Large intestine (tissue), 3 donors: ENCODE results near the gene C7orf57. TPM values are rescaled to one million over a fixed set of nuclear protein-coding genes. Genes with fewer than 3 reads are reported as not detected.

Experiments
- DNase-seq, 2 donors: peaks; one replicate each; pipeline versions ENCODE4 v3.0.0 to v3.0.0-alpha.2; 2013
- H3K27ac ChIP-seq: one replicate; pipeline ENCODE4 v1.5.1; 2013; ENCODE audit warnings: low read length
- H3K27me3 ChIP-seq: 2 replicates; pipeline ENCODE4 v1.6.1; 2013; ENCODE audit warnings: low read length; ENCODE audit not compliant: control insufficient read depth, insufficient read depth
- H3K36me3 ChIP-seq: 2 replicates; pipeline ENCODE4 v1.6.1; 2013; ENCODE audit warnings: low read length; ENCODE audit not compliant: control insufficient read depth, insufficient read depth
- H3K4me1 ChIP-seq: one replicate; pipeline ENCODE4 v1.6.1; 2013; ENCODE audit warnings: low read length; ENCODE audit not compliant: control insufficient read depth, insufficient read depth
- H3K4me3 ChIP-seq: one replicate; pipeline ENCODE4 v1.5.1; 2013; ENCODE audit warnings: low read length
- H3K9me3 ChIP-seq: one replicate; pipeline ENCODE4 v1.6.1; 2013; ENCODE audit warnings: mild to moderate bottlenecking, low read depth, low read length, moderate library complexity; ENCODE audit not compliant: control insufficient read depth
- WGBS: methylation state at CpG from one replicate; pipeline ENCODE4 v1.1.5; 2013; ENCODE audit warnings: low lambda C conversion rate; ENCODE audit not compliant: insufficient coverage; 5-methylcytosine and 5-hydroxymethylcytosine counted together
- polyA plus RNA-seq: library from polyadenylated mRNA; unstranded; fragments of 120-200 nt; gene quantifications from one replicate; pipeline ENCODE4 v1.2.1, GENCODE V29; 2013

The C7orf57 gene
- polyA plus RNA-seq, 1 donor, result 0.28 TPM

DNA sequence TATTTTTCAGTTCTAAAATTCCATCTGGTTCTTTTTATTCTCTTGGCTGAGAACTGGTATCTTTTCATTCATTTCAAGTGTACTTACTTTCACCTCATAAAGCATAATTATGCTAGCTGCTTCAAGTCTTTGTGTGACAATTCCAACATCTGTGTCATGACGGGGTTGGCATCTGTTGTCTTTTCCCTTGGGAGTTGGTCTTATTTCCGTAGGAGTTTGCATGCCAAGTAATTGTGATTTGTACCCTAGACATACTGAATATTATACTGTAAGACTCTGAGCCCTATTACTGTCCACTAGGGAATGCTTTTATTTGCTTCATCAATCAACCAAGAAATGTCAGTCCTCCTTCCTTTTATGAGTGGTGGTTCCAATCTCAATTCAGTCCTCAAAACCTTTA is 31.3 kb upstream of the C7orf57 start:
- DNase-seq, result no peak
- Histone ChIP-seq H3K27me3 (no peaks in the 10 kb centered on the region), H3K27ac (no peak overlapping the region), H3K36me3 (no peaks in the 10 kb centered on the region), H3K4me1 (no peaks in the 10 kb centered on the region), H3K9me3 (no peaks in the 10 kb centered on the region), H3K4me3 (no peak overlapping the region)
- no CpG with 5 or more reads among the region's 2 CpGs for WGBS

DNA sequence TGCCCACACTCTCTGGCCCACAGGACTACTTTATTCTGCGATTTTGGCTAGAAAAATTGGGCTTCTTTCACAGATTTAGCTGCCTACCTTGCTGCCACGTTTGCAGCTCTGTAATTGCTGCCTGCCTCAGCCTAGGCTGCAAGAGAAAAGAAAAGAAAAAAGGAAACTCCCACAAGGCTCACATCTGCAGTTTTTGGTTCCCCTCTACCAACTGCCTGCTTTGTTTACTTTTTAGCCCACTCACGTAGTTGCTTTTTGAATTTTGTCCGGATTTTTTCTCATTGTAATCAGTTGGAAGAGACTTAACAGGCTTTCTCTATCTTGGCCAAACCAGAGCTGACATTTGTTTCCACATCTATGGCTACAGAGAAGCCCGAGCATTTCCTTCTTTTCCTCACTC is 30.7 kb upstream of the C7orf57 start:
- Histone ChIP-seq H3K4me1 (no peaks in the 10 kb centered on the region), H3K9me3 (no peaks in the 10 kb centered on the region), H3K27ac (no peak overlapping the region), H3K36me3 (no peaks in the 10 kb centered on the region), H3K4me3 (no peak overlapping the region), H3K27me3 (no peaks in the 10 kb centered on the region)
- DNase-seq, result no peak
- 30% methylated on average over 2 of the region's 5 CpGs for WGBS

DNA sequence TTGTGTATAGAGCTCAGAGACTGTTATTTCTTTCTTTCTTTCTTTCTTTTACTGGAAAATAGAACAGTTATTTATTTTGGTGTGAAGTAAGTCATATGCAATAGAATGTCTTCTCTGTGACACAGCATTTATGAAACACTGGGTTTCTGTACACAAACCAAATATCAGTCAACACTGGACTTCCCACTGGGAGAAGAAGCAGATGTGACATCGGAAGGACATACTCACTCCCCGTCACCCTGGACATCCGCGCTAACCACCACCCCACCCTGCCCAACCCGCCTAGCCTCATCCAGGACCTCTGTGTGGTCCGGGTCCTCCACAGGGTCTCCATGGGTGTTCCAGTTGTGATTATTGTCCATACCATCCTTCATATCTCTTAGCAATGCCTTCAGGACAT is 28.5 kb upstream of the C7orf57 start:
- H3K27me3 ChIP-seq, result peaks cover 3% of the 10 kb centered on the region
- H3K4me1 ChIP-seq, result no peaks in the 10 kb centered on the region
- no peaks in the 10 kb centered on the region for H3K36me3 ChIP-seq
- no peaks in the 10 kb centered on the region for H3K9me3 ChIP-seq
- no CpG with 5 or more reads among the region's 6 CpGs for WGBS
- no peak overlapping the region for H3K27ac ChIP-seq
- DNase-seq, result no peak
- H3K4me3 ChIP-seq, result no peak overlapping the region

DNA sequence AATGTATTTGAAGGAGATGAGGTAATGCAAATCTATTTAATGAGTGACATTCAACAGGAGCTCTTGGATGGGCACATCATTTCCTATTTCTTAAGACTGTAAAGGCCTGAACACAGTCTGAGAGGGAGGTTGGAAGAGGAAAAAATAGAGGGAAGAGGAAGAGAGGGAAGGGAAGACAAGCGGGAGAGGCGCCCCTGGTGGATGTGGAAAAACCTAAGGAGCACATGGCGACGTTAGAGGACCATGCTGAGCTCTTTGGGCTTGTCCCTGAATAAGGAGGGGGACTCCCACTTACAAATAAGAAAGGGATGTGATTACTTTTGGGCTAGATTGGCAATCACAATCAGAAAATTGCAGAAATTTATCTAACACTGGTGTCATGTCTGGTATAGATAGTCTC is 26.1 kb upstream of the C7orf57 start:
- Histone ChIP-seq H3K4me1 (no peaks in the 10 kb centered on the region), H3K36me3 (no peaks in the 10 kb centered on the region), H3K4me3 (no peak overlapping the region), H3K27me3 (peaks cover 3% of the 10 kb centered on the region), H3K27ac (no peak overlapping the region), H3K9me3 (no peaks in the 10 kb centered on the region)
- WGBS, result 89% methylated on average over 3 of the region's 4 CpGs
- DNase-seq, result no peak

DNA sequence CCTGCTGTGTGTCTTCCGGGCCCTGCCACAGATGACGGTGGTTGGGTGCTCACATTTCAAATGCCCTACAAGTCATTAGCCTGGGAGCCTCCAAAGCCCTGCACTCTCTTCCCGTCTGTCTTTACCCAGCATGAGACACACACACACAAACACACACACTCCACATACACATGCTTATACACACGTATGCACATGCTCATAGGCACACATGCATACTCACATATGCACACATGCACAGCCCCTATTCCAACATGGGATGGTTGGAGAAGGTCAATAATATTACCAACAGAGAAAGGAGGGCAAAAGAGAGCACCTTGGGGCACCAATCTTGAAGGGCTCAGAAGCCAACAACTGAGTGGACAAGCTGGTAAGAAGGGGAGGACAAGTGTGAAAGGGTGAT is 25.4 kb upstream of the C7orf57 start:
- DNase-seq, result no peak
- no peaks in the 10 kb centered on the region for H3K36me3 ChIP-seq
- no peaks in the 10 kb centered on the region for H3K9me3 ChIP-seq
- WGBS, result no CpG with 5 or more reads among the region's 4 CpGs
- H3K4me1 ChIP-seq, result no peaks in the 10 kb centered on the region
- peaks cover 3% of the 10 kb centered on the region for H3K27me3 ChIP-seq
- no peak overlapping the region for H3K4me3 ChIP-seq
- H3K27ac ChIP-seq, result no peak overlapping the region

DNA sequence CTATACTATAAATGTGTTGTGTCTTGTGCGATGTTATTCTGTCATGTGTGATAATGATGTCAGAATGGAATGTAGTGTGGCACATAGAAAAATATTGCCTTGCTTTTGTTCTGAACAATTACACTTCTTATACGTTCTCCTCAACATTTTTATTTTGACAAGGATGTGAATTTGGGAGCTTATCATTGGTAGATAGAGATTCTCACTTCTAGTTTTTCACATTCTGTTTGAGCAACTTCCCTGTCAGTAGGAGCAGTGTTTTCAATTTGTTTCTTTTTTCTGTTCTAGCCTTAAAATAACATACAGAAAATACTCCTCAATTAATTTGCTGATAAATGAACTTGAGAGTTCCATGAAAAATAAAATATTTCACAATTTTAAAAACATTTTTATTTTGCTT is 24.0 kb upstream of the C7orf57 start:
- no peak for DNase-seq
- Histone ChIP-seq H3K36me3 (no peaks in the 10 kb centered on the region), H3K9me3 (no peaks in the 10 kb centered on the region), H3K4me1 (no peaks in the 10 kb centered on the region), H3K27me3 (peaks cover 5% of the 10 kb centered on the region), H3K4me3 (no peak overlapping the region), H3K27ac (no peak overlapping the region)
- 90% methylated on average over 2 of the region's 2 CpGs for WGBS

DNA sequence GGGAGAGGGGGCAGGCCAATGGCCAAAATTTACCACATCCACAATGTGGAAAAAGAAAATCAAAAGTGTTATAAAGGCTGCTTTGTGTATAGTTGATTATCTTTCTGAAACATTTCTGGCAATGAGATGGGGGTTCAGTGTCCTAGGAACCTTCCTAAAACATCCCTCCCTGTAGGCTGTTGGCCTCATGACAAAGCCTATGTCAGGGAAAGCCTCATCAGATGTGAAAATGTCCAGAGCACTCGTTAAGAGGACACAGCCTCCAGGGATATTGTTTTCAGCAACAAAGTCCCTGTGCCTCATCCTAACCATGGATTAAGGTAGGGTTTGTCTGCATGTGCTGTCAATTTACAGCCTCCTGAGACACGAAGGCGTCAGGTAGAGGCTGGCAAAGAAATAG is 23.4 kb upstream of the C7orf57 start:
- no CpG with 5 or more reads among the region's 3 CpGs for WGBS
- H3K4me3 ChIP-seq, result no peak overlapping the region
- no peaks in the 10 kb centered on the region for H3K4me1 ChIP-seq
- no peaks in the 10 kb centered on the region for H3K9me3 ChIP-seq
- peaks cover 5% of the 10 kb centered on the region for H3K27me3 ChIP-seq
- no peak for DNase-seq
- H3K36me3 ChIP-seq, result no peaks in the 10 kb centered on the region
- H3K27ac ChIP-seq, result no peak overlapping the region

DNA sequence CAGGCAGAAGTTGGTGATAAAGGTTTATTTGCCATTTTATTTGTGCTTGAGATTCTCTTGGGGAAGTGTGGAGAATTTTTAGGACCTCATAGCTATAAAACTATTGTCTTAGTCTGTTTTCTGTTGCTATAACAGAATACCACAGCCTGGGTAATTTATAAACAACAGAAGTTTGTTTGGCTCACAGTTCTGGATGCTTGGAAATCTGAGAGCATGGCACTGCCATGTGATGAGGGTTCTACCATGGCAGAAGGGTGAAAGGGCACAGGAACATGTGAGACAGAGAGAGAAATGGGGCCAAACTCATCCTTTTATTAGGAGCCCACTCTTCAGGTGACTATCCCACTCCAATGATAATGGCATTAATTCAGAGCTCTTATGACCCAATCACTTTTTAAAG is 18.7 kb upstream of the C7orf57 start:
- Histone ChIP-seq H3K4me3 (no peak overlapping the region), H3K27me3 (peaks cover 5% of the 10 kb centered on the region), H3K36me3 (no peaks in the 10 kb centered on the region), H3K4me1 (no peaks in the 10 kb centered on the region), H3K9me3 (no peaks in the 10 kb centered on the region), H3K27ac (no peak overlapping the region)
- no peak for DNase-seq

DNA sequence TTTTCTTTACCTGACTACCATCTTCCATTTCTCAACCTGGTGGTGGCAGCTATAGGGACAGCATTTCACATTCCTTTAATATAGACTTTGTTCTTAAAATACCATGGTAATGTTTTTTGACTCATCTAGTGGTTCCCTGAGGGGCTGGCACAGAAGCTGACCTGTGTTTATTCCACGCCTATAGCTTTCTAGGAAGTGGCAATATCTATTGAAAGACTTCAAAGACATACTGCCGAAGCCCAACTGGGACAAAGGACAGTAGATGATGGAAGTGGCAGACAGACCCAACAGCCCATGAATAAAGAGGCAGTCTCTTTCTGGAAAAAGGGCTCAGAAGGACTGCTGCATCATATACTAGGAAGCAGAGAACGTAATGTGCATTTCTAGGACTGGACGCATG is 17.7 kb upstream of the C7orf57 start:
- Histone ChIP-seq H3K4me3 (no peak overlapping the region), H3K36me3 (no peaks in the 10 kb centered on the region), H3K27me3 (peaks cover 5% of the 10 kb centered on the region), H3K9me3 (no peaks in the 10 kb centered on the region), H3K4me1 (no peaks in the 10 kb centered on the region), H3K27ac (no peak overlapping the region)
- no peak for DNase-seq
- WGBS, result no CpG with 5 or more reads among the region's 4 CpGs

DNA sequence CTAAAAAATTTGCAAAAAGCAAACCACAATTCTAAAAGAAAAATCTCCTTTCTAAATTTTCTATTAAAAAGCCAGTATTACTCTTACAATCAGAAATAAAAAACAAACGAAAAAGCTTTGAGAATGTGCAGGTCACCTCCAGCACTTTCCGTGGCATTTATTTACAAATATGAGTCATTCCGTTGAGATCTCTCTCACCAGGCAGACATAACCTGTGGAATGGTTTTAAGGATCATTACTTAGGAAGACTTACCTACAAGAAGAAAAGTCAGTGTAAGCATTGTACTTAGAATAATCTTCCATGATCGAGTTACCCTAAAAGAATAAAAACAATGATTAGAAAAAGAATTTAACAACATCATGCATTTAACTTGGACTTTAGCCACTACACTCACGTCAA is 9.7 kb upstream of the C7orf57 start:
- H3K27me3 ChIP-seq, result peaks cover 2% of the 10 kb centered on the region
- no peaks in the 10 kb centered on the region for H3K4me1 ChIP-seq
- no peak overlapping the region for H3K27ac ChIP-seq
- no peaks in the 10 kb centered on the region for H3K36me3 ChIP-seq
- peaks cover 6% of the 10 kb centered on the region for H3K9me3 ChIP-seq
- DNase-seq, result no peak
- WGBS, result 0% methylated on average over 1 of the region's 5 CpGs
- H3K4me3 ChIP-seq, result no peak overlapping the region

DNA sequence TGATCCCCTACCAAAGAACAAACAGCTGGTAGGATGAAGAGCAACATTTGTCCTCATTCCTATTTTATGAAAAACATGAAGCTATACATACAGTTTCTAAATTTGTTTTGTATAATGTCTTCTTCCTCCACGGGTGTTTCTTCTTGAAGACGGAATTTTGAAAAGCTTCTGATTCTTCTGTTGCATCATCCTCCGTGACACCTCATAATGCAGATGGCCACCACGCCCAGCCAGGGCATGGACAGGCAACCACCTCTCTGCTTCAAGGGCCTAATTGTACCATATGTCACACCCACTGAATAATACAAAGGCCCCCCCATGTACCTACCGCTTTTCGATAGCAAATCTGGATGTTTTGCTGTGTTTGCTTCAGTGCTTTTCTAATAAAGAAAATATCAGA is 6.4 kb upstream of the C7orf57 start, which contains the start of gene SUN3:
SUN3 (minus strand) TSS at position 170 of the 400 bp plus-strand sequence; CDS start at position 1, 169 bp downstream.
- H3K27ac ChIP-seq, result no peak within 1 kb of the TSS
- no peak for DNase-seq
- H3K27me3 ChIP-seq, result peaks cover 11% of the 10 kb centered on the region
- H3K4me3 ChIP-seq, result no peak within 1 kb of the TSS
- no CpG with 5 or more reads among the region's 6 CpGs for WGBS
- no peaks in the 10 kb centered on the region for H3K4me1 ChIP-seq
- H3K36me3 ChIP-seq, result no peaks in the 10 kb centered on the region
- no peaks in the 10 kb centered on the region for H3K9me3 ChIP-seq
